Measurements from ENCODE around the gene BAK1.
"Not testable (repeated sequence)": the region's sequence is repeated elsewhere in the genome, so short reads cannot be mapped to it uniquely, and the experiment has no call there.

The BAK1 gene

DNA sequence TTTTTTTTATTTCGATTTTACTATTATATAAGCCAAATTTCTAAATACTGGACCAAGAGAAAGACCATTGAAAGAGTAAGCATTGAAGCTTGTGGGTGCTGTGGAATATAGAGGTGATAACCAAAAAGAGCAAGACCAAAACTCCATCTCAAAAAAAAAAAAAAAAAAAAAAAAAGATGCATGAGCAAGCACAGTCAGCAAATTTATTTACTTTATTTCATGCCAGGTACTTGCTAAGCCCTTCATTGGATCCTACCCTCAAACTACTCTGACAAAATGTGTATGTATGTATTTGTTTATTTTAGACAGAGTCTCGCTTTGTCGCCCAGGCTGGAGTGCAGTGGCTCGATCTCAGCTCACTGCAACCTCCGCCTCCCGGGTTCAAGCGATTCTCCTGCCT lies 27.8 kb downstream of the BAK1 start:
- POLR2A ChIA-PET: no interaction called here

DNA sequence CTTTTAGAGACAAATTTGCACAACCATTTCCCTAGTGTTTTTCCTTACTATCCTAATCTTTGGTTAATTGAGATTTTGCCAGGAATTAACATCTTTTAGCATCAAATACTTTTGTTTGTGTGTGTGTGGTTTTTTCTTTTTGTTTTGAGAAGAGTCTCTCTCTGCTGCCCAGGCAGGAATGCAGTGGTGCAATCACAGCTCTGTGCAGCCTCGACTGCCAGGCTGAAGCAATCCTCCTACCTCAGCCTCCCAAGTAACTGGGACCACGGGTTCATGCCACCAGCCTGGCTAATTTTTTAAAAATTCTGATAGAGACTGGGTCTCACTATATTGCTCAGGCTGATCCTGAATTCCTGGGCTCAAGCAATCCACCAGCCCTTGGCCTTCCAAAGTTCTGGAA lies 28.5 kb downstream of the BAK1 start:
- no peak for DNase-seq (ENCODE audit: extremely low spot score)
- CTCF ChIA-PET: interaction anchor here (1.5 kb wide), 1 partner anchor 28 kb away, joined by 5 read pairs; the partner anchor contains the start of gene BAK1
- POLR2A ChIA-PET: no interaction called here
- TF ChIP-seq, protein P1, sequence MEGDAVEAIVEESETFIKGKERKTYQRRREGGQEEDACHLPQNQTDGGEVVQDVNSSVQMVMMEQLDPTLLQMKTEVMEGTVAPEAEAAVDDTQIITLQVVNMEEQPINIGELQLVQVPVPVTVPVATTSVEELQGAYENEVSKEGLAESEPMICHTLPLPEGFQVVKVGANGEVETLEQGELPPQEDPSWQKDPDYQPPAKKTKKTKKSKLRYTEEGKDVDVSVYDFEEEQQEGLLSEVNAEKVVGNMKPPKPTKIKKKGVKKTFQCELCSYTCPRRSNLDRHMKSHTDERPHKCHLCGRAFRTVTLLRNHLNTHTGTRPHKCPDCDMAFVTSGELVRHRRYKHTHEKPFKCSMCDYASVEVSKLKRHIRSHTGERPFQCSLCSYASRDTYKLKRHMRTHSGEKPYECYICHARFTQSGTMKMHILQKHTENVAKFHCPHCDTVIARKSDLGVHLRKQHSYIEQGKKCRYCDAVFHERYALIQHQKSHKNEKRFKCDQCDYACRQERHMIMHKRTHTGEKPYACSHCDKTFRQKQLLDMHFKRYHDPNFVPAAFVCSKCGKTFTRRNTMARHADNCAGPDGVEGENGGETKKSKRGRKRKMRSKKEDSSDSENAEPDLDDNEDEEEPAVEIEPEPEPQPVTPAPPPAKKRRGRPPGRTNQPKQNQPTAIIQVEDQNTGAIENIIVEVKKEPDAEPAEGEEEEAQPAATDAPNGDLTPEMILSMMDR (IDR thresholded peaks at IDR 0.05; ENCODE audit: control extremely low read depth, extremely low read depth, low read depth, missing control alignments): no peak

More for the DNA sequence above, 27.8 kb downstream of the BAK1 start:
- TF ChIP-seq, protein P1 (IDR thresholded peaks at IDR 0.05; ENCODE audit: control extremely low read depth, extremely low read depth, low read depth, missing control alignments): no peak
- CTCF ChIA-PET: interaction anchor here (0.7 to 1.5 kb wide), 2 partner anchors 27 to 33 kb away, joined by 3 to 5 read pairs; partner anchors contain the start of gene BAK1
- no peak for DNase-seq (ENCODE audit: extremely low spot score)

DNA sequence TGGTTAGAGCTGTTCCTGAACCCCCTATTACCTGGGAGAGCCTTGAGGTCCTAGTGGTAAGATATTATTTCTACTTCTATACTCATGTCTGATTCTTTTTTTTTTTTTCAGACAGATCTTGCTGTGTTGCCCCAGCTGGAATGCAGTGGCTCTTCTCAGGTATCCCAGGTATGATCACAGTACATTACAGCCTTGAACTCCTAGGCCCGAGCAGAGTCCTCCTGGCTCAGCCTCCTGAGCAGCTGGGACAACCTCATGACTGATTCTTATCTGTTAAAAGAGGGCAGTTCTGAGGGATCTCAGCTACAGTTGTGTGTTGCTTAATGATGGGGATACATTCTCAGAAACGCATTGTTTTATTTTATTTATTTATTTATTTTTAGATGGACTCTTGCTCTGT lies 30.2 kb downstream of the BAK1 start:
- ChIA-PET POLR2A (interaction anchor here (0.7 kb wide), 1 partner anchor 904 kb away, joined by 5 read pairs; no protein-coding TSS in a partner anchor), CTCF (interaction anchor here (0.8 kb wide), 1 partner anchor 10 kb away, joined by 4 read pairs; no protein-coding TSS in a partner anchor)
- DNase-seq (ENCODE audit: extremely low spot score): no peak
- TF ChIP-seq, protein P1 (IDR thresholded peaks at IDR 0.05; ENCODE audit: control extremely low read depth, extremely low read depth, low read depth, missing control alignments): no peak

DNA sequence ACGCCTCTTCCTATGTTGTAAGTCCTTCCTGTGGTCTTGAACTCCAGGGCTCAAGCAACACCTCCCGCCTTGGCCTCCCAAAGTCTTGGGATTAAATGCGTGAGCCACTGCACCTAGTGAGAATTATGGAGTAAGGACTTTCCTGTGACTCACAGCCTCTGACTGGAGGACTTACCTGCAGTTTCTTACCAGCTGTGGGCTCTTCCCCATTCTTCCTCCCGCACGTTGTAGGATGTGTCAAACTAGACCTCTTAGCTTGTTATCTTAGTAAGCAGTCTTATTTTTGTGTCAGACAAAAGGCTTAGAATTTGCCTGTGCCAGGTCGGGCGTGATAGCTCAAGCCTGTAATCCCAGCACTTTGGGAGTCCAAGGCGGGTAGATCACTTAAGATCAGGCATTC lies 30.9 kb downstream of the BAK1 start:
- ChIA-PET POLR2A (interaction anchor here (0.6 kb wide), 1 partner anchor 120 kb away, joined by 3 read pairs; no protein-coding TSS in a partner anchor), CTCF (interaction anchor here (0.8 kb wide), 2 partner anchors 9 to 12 kb away, joined by 4 read pairs; no protein-coding TSS in a partner anchor)
- TF ChIP-seq, protein P1 (IDR thresholded peaks at IDR 0.05; ENCODE audit: control extremely low read depth, extremely low read depth, low read depth, missing control alignments): no peak
- no peak for DNase-seq (ENCODE audit: extremely low spot score)

DNA sequence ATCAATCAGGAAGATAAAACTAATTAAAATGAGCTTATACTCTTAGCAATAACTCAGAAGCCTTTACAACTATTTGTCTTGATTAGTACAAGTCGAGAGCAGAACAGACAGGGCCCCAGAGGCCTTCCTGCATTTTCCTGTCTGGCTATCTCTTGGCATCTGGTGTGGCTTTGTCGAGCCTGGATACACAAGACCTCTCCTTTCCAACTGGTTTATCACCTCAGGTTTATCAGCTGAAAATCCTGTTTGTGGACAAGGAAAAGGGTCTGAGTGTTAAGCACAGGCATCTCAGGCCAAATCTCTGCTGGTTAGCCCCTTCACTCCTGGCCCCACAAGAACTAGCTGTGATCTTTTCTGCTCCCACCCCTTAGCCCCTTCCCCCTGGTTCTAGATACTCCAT lies 32.6 kb downstream of the BAK1 start:
- ChIA-PET CTCF (no interaction called here), POLR2A (no interaction called here)
- no peak for DNase-seq (ENCODE audit: extremely low spot score)
- TF ChIP-seq, protein P1 (IDR thresholded peaks at IDR 0.05; ENCODE audit: control extremely low read depth, extremely low read depth, low read depth, missing control alignments): no peak

DNA sequence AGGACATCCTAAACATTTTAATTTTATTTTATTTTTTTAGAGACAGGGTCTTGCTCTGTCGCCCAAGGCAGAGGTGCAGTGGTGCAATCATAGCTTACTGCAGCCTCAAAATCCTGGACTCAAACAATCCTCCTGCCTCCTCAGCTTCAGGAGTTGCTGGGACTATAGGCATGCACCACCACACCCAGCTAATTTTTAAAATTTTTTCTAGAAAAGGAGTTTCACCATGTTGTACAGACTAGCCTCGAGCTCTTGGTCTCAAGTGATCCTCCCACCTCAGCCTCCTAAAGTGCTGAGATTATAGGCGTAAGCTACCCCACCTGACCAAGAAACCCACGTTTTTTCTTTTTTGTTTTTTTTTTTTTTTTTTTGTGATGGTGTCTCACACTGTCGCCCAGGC lies 33.3 kb downstream of the BAK1 start:
- TF ChIP-seq, protein P1 (IDR thresholded peaks at IDR 0.05; ENCODE audit: control extremely low read depth, extremely low read depth, low read depth, missing control alignments): no peak
- DNase-seq (ENCODE audit: extremely low spot score): no peak
- CTCF ChIA-PET: no interaction called here
- POLR2A ChIA-PET: no interaction called here

DNA sequence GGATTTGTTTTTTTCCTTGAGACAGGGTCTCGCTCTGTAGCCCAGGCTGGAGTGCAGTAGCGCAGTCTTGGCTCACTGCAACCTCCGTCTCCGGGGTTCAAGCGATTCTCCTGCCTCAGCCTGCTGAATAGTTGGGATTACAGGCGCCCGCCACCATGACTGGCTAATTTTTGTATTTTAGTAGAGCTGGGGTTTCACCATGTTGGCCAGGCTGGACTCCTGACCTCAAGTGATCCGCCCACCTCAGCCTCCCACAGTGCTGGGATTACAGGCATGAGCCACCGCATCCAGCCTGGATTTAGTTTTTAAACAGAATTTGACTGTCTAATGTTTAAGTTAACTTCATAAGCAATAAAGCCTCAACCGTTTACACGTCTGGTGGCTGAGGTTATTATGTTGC lies 34.8 kb downstream of the BAK1 start:
- POLR2A ChIA-PET; DNase-seq (ENCODE audit: extremely low spot score): not testable (repeated sequence)
- CTCF ChIA-PET: interaction anchor here (1.2 kb wide), 1 partner anchor 11 kb away, joined by 4 read pairs; no protein-coding TSS in a partner anchor
